ENCODE measurements around the gene UNG.

GRCh38 chr12:109065853-109066193 lies 31.6 kb upstream of the UNG start:
- no peak for TF ChIP-seq POLR2A (IDR thresholded peaks at IDR 0.05)
- no peak for TF ChIP-seq CTCF (IDR thresholded peaks at IDR 0.05)
